ENCODE measurements around the gene RRAS. TPM values are rescaled to one million over a fixed set of nuclear protein-coding genes. Genes with fewer than 3 reads are reported as not detected.

RRAS gene
- total RNA-seq, 5 donors from 2014 or later (not counting 1 experiment from before 2014, with no cell fraction given): 8.5 to 15.4 (median 13.0) TPM

- ATAC-seq (replicated peaks in 1 of 4): no peak
- POLR2A ChIA-PET: interaction anchor here in 1 of 2 donors (0.6 kb wide), 1 partner anchor 57 kb away, joined by 4 read pairs; no protein-coding TSS in a partner anchor
- CTCF ChIA-PET: interaction anchor here (0.6 kb wide), 3 partner anchors 17 to 706 kb away, joined by 4 to 6 read pairs (median 6); no protein-coding TSS in a partner anchor
Measured at GRCh38 chr19:49594993-49595818, 44.7 kb downstream of the RRAS start.

GRCh38 chr19:49594157-49594992 lies 45.6 kb downstream of the RRAS start:
- Histone ChIP-seq H3K4me3 (ENCODE audit: control insufficient read depth in 1 of 2, extremely low read depth in 1 of 2, low read length in 1 of 2) (no peak overlapping the region), H3K27me3 (replicated peaks in 1 of 2; ENCODE audit: control insufficient read depth in 2 of 2, extremely low read depth in 1 of 2, insufficient read depth in 2 of 2, low read length in 1 of 2) (no peaks in the 10 kb centered on the region), H3K27ac (ENCODE audit: low read length) (peak overlapping the region; percentile 74), H3K9me3 (no peaks in the 10 kb centered on the region), H3K4me1 (ENCODE audit: control insufficient read depth in 1 of 2, extremely low read depth in 1 of 2, insufficient read depth in 2 of 2, low read length in 2 of 2) (peaks cover 7 to 47% of the 10 kb centered on the region in 2 experiments), H3K36me3 (ENCODE audit: control insufficient read depth in 2 of 2, extremely low read depth in 1 of 2, insufficient read depth in 1 of 2, low read length in 1 of 2) (peaks cover 22 to 41% of the 10 kb centered on the region in 2 donors)
- ChIA-PET POLR2A (interaction anchor here in 1 of 2 donors (0.6 kb wide), 1 partner anchor 56 kb away, joined by 4 read pairs; no protein-coding TSS in a partner anchor), CTCF (no interaction called here)
- WGBS (ENCODE audit: insufficient coverage): 94% methylated on average over 23 of the region's 35 CpGs
- Mint-ChIP-seq H3K4me1 (peaks cover 21 to 34% (median 34%) of the 10 kb centered on the region in 3 donors), H3K27ac (peak overlapping the region; percentile 84 to 87), H3K4me3 (peak overlapping the region; percentile 88 to 94 (median 91)), H3K9me3 (no peaks in the 10 kb centered on the region), H3K27me3 (no peaks in the 10 kb centered on the region), H3K36me3 (peaks cover 17% of the 10 kb centered on the region)
- DNase-seq (no peak), ATAC-seq (replicated peaks in 1 of 4) (no peak)

More at GRCh38 chr19:49594993-49595818, 44.7 kb downstream of the RRAS start:
- DNase-seq: no peak
- Histone ChIP-seq H3K27me3 (replicated peaks in 1 of 2; ENCODE audit: control insufficient read depth in 2 of 2, extremely low read depth in 1 of 2, insufficient read depth in 2 of 2, low read length in 1 of 2) (no peaks in the 10 kb centered on the region), H3K36me3 (ENCODE audit: control insufficient read depth in 2 of 2, extremely low read depth in 1 of 2, insufficient read depth in 1 of 2, low read length in 1 of 2) (peaks cover 27 to 49% of the 10 kb centered on the region in 2 donors), H3K27ac (ENCODE audit: low read length) (no peak overlapping the region), H3K4me1 (ENCODE audit: control insufficient read depth in 1 of 2, extremely low read depth in 1 of 2, insufficient read depth in 2 of 2, low read length in 2 of 2) (peaks cover 7 to 42% of the 10 kb centered on the region in 2 experiments), H3K9me3 (no peaks in the 10 kb centered on the region), H3K4me3 (ENCODE audit: control insufficient read depth in 1 of 2, extremely low read depth in 1 of 2, low read length in 1 of 2) (no peak overlapping the region)
- Mint-ChIP-seq H3K27ac (no peak overlapping the region), H3K9me3 (no peaks in the 10 kb centered on the region), H3K4me1 (peaks cover 22 to 32% (median 31%) of the 10 kb centered on the region in 3 donors), H3K27me3 (no peaks in the 10 kb centered on the region), H3K36me3 (peaks cover 21% of the 10 kb centered on the region), H3K4me3 (no peak overlapping the region)
- WGBS (ENCODE audit: insufficient coverage): 90% methylated on average over 19 of the region's 35 CpGs

- ChIA-PET POLR2A (interaction anchor here in 1 of 2 donors (0.6 kb wide), 1 partner anchor 30 kb away, joined by 5 read pairs; no protein-coding TSS in a partner anchor), CTCF (interaction anchor here (0.5 to 1.2 kb wide), 6 partner anchors 13 to 466 kb away, joined by 3 to 5 read pairs (median 4); partner anchors contain the start of genes NOSIP (in 1 of the 2) and RRAS (in 1 of the 2))
- Histone ChIP-seq H3K27me3 (replicated peaks in 1 of 2; ENCODE audit: control insufficient read depth in 2 of 2, extremely low read depth in 1 of 2, insufficient read depth in 2 of 2, low read length in 1 of 2) (no peaks in the 10 kb centered on the region), H3K36me3 (ENCODE audit: control insufficient read depth in 2 of 2, extremely low read depth in 1 of 2, insufficient read depth in 1 of 2, low read length in 1 of 2) (peaks cover 21 to 32% of the 10 kb centered on the region in 2 donors), H3K4me3 (ENCODE audit: control insufficient read depth in 1 of 2, extremely low read depth in 1 of 2, low read length in 1 of 2) (peak overlapping the region; percentile 47 to 99), H3K27ac (ENCODE audit: low read length) (peak overlapping the region; percentile 74), H3K4me1 (ENCODE audit: control insufficient read depth in 1 of 2, extremely low read depth in 1 of 2, insufficient read depth in 2 of 2, low read length in 2 of 2) (peaks cover 7 to 53% of the 10 kb centered on the region in 2 experiments), H3K9me3 (no peaks in the 10 kb centered on the region)
- Mint-ChIP-seq H3K4me3 (peak overlapping the region; percentile 88 to 94 (median 91)), H3K9me3 (no peaks in the 10 kb centered on the region), H3K36me3 (peaks cover 17% of the 10 kb centered on the region), H3K4me1 (peaks cover 25 to 43% (median 36%) of the 10 kb centered on the region in 3 donors), H3K27me3 (no peaks in the 10 kb centered on the region), H3K27ac (peak overlapping the region; percentile 84 to 87)
- 4% methylated on average over 22 of the region's 27 CpGs for WGBS (ENCODE audit: insufficient coverage)
- ATAC-seq (replicated peaks in 1 of 4): peak; percentile 44 to 57 (median 54)
- DNase-seq: peak; percentile 77 to 94 (median 89)
Measured at GRCh38 chr19:49593233-49594113, 46.5 kb downstream of the RRAS start.

- peak overlapping the region; percentile 88 to 94 (median 91) for H3K4me3 Mint-ChIP-seq
- Histone ChIP-seq H3K9me3 (no peaks in the 10 kb centered on the region), H3K27me3 (replicated peaks in 1 of 2; ENCODE audit: control insufficient read depth in 2 of 2, extremely low read depth in 1 of 2, insufficient read depth in 2 of 2, low read length in 1 of 2) (no peaks in the 10 kb centered on the region), H3K36me3 (ENCODE audit: control insufficient read depth in 2 of 2, extremely low read depth in 1 of 2, insufficient read depth in 1 of 2, low read length in 1 of 2) (peaks cover 18 to 28% of the 10 kb centered on the region in 2 donors), H3K4me3 (ENCODE audit: control insufficient read depth in 1 of 2, extremely low read depth in 1 of 2, low read length in 1 of 2) (peak overlapping the region; percentile 94 to 99), H3K27ac (ENCODE audit: low read length) (peak overlapping the region; percentile 74), H3K4me1 (ENCODE audit: control insufficient read depth in 1 of 2, extremely low read depth in 1 of 2, insufficient read depth in 2 of 2, low read length in 2 of 2) (peaks cover 7 to 53% of the 10 kb centered on the region in 2 experiments)
- POLR2A ChIA-PET: no interaction called here
- DNase-seq: peak in 4 of 35 experiments; percentile 17 to 41 (median 26)
- ATAC-seq (replicated peaks in 1 of 4): no peak
- H3K27me3 Mint-ChIP-seq: no peaks in the 10 kb centered on the region
- peaks cover 14% of the 10 kb centered on the region for H3K36me3 Mint-ChIP-seq
- H3K4me1 Mint-ChIP-seq: peaks cover 24 to 47% (median 38%) of the 10 kb centered on the region in 3 donors
- peak overlapping the region; percentile 84 to 87 for H3K27ac Mint-ChIP-seq
- no peaks in the 10 kb centered on the region for H3K9me3 Mint-ChIP-seq
- 2% methylated on average over 21 of the region's 28 CpGs for WGBS (ENCODE audit: insufficient coverage)
- CTCF ChIA-PET: interaction anchor here in 1 of 2 donors (0.8 to 1.2 kb wide), 4 partner anchors 12 to 88 kb away, joined by 4 to 5 read pairs (median 4); partner anchors contain the start of genes NOSIP and RRAS
Measured at GRCh38 chr19:49592486-49593232, 47.3 kb downstream of the RRAS start.

Measured in T-cell (primary cell).